GM20000 (cell line): Measurements from ENCODE around the gene PRKCB.

ENCODE experiments used
- DNase-seq: peaks from one replicate; pipeline ENCODE4 v3.0.0; 2012; ENCODE audit warnings: low spot score
- CTCF ChIP-seq: IDR thresholded peaks from 2 replicates; pipeline ENCODE4 v1.5.1; 2012; ENCODE audit warnings: mild to moderate bottlenecking, control low read depth; ENCODE audit errors: extremely low read depth, missing control alignments

PRKCB gene

DNA sequence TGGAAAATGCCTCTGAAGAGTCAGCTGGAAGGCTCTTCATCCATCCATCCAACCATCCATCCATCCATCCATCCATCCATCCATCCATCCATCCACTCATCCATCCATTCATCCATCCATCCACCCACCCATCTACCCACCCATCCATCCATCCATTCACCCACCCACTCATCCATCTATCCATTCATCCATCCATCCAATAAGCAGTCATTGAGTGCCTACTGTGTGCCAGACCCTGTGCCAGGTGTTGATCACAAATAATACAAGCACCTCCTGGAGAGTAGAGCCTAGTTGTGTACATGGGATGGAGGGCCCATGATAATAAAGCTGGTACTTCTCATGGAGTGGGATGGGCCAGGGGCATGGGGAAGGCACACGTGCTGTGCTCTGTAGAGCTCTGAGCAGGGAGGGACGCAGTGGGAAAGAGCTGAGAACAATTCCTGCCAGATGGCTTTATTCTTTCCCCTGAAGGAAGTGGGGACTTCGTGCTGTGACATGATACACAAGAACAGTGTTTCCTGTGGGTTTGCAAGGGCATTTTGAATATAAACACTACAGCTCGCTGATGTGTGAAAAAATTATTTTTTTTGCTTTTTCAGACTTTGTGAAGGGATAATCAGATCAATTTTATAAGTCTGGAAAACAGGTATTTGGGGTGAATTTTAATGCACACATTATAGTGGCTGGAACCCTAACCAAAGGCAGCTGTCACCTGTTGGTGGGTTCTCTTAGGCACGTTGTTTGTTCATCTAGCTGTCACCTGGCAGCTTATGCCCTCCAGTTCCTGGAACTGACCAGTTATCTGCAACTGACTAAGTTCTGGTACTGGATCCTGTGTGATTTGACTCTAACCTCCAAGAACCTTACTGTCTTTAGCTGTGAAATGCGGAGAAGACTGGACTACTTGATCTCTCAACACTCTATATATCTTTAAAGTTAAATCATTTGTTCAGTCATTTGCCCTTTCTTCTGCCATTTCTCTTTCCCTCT is 61.3 kb downstream of the PRKCB start:
- no peak for TF ChIP-seq CTCF
- DNase-seq: no peak

GRCh38 chr16:23898682-23899430 is 63.1 kb downstream of the PRKCB start:
- DNase-seq: no peak
- TF ChIP-seq CTCF: no peak

- no peak for DNase-seq
- TF ChIP-seq CTCF: no peak
These were observed 64.1 kb downstream of the PRKCB start for GRCh38 chr16:23899869-23900268.

- no peak for DNase-seq
- TF ChIP-seq CTCF: no peak
These were observed 64.8 kb downstream of the PRKCB start for GRCh38 chr16:23900480-23901177.

GRCh38 chr16:23901178-23902033 is 65.6 kb downstream of the PRKCB start:
- no peak for TF ChIP-seq CTCF
- no peak for DNase-seq

DNA sequence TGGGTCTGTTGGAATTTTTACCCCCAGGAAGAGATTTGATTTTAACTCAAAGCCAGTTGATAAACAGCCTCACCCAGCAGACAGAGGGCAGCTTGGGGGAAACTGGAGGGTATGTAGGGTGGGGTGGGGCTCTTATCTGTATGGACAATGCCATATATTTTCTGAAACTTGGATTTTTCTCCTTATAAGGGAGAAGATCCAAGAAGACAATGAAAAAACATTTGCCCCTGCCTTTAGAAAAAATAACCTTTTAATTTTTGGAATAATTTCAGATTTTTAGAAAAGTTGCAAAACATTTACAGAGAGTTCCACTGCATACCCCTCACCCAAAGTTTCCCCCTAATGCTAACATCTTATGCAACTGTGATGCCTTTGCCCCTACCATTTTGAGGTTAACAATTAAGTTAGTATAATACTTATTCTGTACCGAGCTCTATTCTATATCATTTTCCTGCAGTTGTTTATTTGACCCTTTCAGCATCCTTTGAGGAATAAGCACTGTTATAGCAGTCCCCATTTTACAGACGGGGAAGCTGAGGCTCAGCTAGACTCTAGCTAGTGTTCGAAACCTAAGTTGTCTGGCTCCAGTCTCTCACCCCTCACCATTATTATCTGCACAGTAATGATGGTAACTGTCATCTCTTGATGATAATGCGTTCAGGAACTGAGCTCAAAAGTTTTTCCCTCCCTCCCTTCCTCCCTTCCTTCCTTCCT is 66.4 kb downstream of the PRKCB start:
- no peak for TF ChIP-seq CTCF
- no peak for DNase-seq
